M059J (cell line): ENCODE measurements around the gene ETFA. TPM values are rescaled to one million over a fixed set of nuclear protein-coding genes. Genes with fewer than 3 reads are reported as not detected.
"Not testable (repeated sequence)": the region's sequence is repeated elsewhere in the genome, so short reads cannot be mapped to it uniquely, and the experiment has no call there.

ENCODE experiments used
- DNase-seq: peaks from one replicate; pipeline ENCODE4 v3.0.0-alpha.2; 2012; ENCODE audit warnings: low read depth
- total RNA-seq: library from RNA; depleted of rRNA; stranded (reverse); fragments of >200 nt; shearing (Covaris generic); gene quantifications from 2 replicates; pipeline ENCODE4 v1.2.3, GENCODE V29; 2014

The ETFA gene
- total RNA-seq, 1 experiment from 2014 or later: 166 TPM

- DNase-seq: no peak
Measured at GRCh38 chr15:76325704-76326103, 14.4 kb upstream of the ETFA start.

GRCh38 chr15:76324066-76324465 is 12.8 kb upstream of the ETFA start:
- no peak for DNase-seq

GRCh38 chr15:76321602-76322001 is 10.3 kb upstream of the ETFA start:
- DNase-seq: no peak

GRCh38 chr15:76321171-76321570 is 9.9 kb upstream of the ETFA start:
- DNase-seq: no peak

GRCh38 chr15:76320012-76320411 is 8.7 kb upstream of the ETFA start:
- no peak for DNase-seq

- DNase-seq: no peak
Measured at GRCh38 chr15:76313731-76314130, 2.5 kb upstream of the ETFA start.

- DNase-seq: not testable (repeated sequence)
Measured at GRCh38 chr15:76313175-76313567, 1.9 kb upstream of the ETFA start.

GRCh38 chr15:76312540-76313174 is 1.4 kb upstream of the ETFA start:
- DNase-seq: peak; percentile 65

- DNase-seq: peak; percentile 36
Measured at GRCh38 chr15:76310475-76311099, 682 bp downstream of the ETFA start.

GRCh38 chr15:76309601-76310330 is 1.5 kb downstream of the ETFA start:
- peak; percentile 60 for DNase-seq

- DNase-seq: no peak
Measured at GRCh38 chr15:76303909-76304308, 7.4 kb downstream of the ETFA start.

- DNase-seq: no peak
Measured at GRCh38 chr15:76299786-76300185, 11.5 kb downstream of the ETFA start.

GRCh38 chr15:76298986-76299385 is 12.3 kb downstream of the ETFA start:
- no peak for DNase-seq

- DNase-seq: not testable (repeated sequence)
Measured at GRCh38 chr15:76297951-76298350, 13.3 kb downstream of the ETFA start.

- no peak for DNase-seq
Measured at GRCh38 chr15:76296849-76297248, 14.4 kb downstream of the ETFA start.

- DNase-seq: not testable (repeated sequence)
Measured at GRCh38 chr15:76294463-76294862, 16.8 kb downstream of the ETFA start.

- DNase-seq: no peak
Measured at GRCh38 chr15:76293361-76293760, 17.9 kb downstream of the ETFA start.

- DNase-seq: no peak
Measured at GRCh38 chr15:76289582-76289981, 21.7 kb downstream of the ETFA start.

- no peak for DNase-seq
Measured at GRCh38 chr15:76286271-76286879, 24.9 kb downstream of the ETFA start.

- peak; percentile 27 for DNase-seq
Measured at GRCh38 chr15:76285241-76285825, 25.9 kb downstream of the ETFA start.

- no peak for DNase-seq
Measured at GRCh38 chr15:76282465-76282864, 28.8 kb downstream of the ETFA start.

GRCh38 chr15:76278651-76279050 is 32.6 kb downstream of the ETFA start:
- DNase-seq: no peak
